Right lobe of liver (tissue), 4 donors: ENCODE measurements around the gene EFCAB5.
"Not testable (repeated sequence)": the region's sequence is repeated elsewhere in the genome, so short reads cannot be mapped to it uniquely, and the experiment has no call there.

Experiments
- POLR2A ChIP-seq: fragments of 450-650 bp; IDR thresholded peaks from one replicate; pipeline ENCODE4 v1.6.1; 2017; ENCODE audit warnings: antibody characterized with exemption, mild to moderate bottlenecking
- TF ChIP-seq, protein P1 (sequence below), 4 donors: fragments of 200-600 bp in 3 of 4; fragments of 450-650 bp in 1 of 4; IDR thresholded peaks; one replicate each; pipeline versions ENCODE4 v1.5.1 to v1.8.0; 2016 to 2022; ENCODE audit warnings: antibody characterized with exemption in 4 of 4, mild to moderate bottlenecking in 2 of 4
- donor health status: DM: no; HTN: no; CAD: no.
- donor health status: DM: no; HTN: no; CAD: no.
- donor health status: DM: no; HTN: yes; CAD: no.

GRCh38 chr17:30025325-30025724, 83.9 kb downstream of the EFCAB5 start:
- TF ChIP-seq, protein P1, sequence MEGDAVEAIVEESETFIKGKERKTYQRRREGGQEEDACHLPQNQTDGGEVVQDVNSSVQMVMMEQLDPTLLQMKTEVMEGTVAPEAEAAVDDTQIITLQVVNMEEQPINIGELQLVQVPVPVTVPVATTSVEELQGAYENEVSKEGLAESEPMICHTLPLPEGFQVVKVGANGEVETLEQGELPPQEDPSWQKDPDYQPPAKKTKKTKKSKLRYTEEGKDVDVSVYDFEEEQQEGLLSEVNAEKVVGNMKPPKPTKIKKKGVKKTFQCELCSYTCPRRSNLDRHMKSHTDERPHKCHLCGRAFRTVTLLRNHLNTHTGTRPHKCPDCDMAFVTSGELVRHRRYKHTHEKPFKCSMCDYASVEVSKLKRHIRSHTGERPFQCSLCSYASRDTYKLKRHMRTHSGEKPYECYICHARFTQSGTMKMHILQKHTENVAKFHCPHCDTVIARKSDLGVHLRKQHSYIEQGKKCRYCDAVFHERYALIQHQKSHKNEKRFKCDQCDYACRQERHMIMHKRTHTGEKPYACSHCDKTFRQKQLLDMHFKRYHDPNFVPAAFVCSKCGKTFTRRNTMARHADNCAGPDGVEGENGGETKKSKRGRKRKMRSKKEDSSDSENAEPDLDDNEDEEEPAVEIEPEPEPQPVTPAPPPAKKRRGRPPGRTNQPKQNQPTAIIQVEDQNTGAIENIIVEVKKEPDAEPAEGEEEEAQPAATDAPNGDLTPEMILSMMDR (IDR thresholded peaks at IDR 0.05) = not testable (repeated sequence)
- not testable (repeated sequence) for TF ChIP-seq POLR2A
